ENCODE results near the gene FRMD8.

DNA sequence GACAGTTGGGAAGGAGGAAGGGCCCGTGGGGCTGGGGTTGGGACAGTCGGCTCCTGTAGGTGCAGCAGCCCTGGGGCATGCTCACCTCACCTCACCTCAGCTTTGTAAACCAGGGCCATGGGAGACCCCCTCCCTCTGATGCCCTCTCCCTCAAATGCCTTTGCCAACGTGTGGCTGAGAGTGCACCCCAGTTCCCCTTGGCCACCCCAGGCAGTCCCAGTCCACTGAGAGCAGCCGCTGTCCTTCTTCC, 31.9 kb downstream of the FRMD8 start:
- TF ChIP-seq, protein P1, sequence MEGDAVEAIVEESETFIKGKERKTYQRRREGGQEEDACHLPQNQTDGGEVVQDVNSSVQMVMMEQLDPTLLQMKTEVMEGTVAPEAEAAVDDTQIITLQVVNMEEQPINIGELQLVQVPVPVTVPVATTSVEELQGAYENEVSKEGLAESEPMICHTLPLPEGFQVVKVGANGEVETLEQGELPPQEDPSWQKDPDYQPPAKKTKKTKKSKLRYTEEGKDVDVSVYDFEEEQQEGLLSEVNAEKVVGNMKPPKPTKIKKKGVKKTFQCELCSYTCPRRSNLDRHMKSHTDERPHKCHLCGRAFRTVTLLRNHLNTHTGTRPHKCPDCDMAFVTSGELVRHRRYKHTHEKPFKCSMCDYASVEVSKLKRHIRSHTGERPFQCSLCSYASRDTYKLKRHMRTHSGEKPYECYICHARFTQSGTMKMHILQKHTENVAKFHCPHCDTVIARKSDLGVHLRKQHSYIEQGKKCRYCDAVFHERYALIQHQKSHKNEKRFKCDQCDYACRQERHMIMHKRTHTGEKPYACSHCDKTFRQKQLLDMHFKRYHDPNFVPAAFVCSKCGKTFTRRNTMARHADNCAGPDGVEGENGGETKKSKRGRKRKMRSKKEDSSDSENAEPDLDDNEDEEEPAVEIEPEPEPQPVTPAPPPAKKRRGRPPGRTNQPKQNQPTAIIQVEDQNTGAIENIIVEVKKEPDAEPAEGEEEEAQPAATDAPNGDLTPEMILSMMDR (IDR thresholded peaks at IDR 0.05) = no peak
- no peak for TF ChIP-seq POLR2AphosphoS5 (IDR thresholded peaks at IDR 0.05)
- TF ChIP-seq POLR2A (IDR thresholded peaks at IDR 0.05; ENCODE audit: low read depth) = peak; percentile 38
- TF ChIP-seq EP300 (IDR thresholded peaks at IDR 0.05) = no peak
